Subcutaneous abdominal adipose tissue (tissue), 5 donors: ENCODE measurements around the gene CHST2.

Experiments
- H3K27ac ChIP-seq: one replicate; pipeline ENCODE4 v1.7.0; 2013; ENCODE audit warnings: low read depth, mild to moderate bottlenecking, inconsistent platforms, low read length, moderate library complexity
- H3K27me3 ChIP-seq, 5 donors: one replicate each; pipeline ENCODE4 v1.7.0; 2013; ENCODE audit warnings: low read length in 5 of 5, inconsistent platforms in 1 of 5; ENCODE audit not compliant: control insufficient read depth in 5 of 5, insufficient read depth in 4 of 5
- H3K36me3 ChIP-seq, 5 donors: one replicate each; pipeline ENCODE4 v1.7.0; 2013; ENCODE audit warnings: low read length in 5 of 5; ENCODE audit not compliant: control insufficient read depth in 5 of 5, insufficient read depth in 5 of 5
- H3K4me1 ChIP-seq, 5 donors: one replicate each; pipeline ENCODE4 v1.7.0; 2013; ENCODE audit warnings: low read length in 5 of 5, mild to moderate bottlenecking in 3 of 5, moderate library complexity in 1 of 5; ENCODE audit not compliant: control insufficient read depth in 5 of 5, insufficient read depth in 5 of 5
- H3K4me3 ChIP-seq, 5 donors: one replicate each; pipeline ENCODE4 v1.7.0; 2013; ENCODE audit warnings: low read length in 5 of 5, low read depth in 1 of 5
- H3K9ac ChIP-seq, 5 donors: one replicate each; pipeline ENCODE4 v1.7.0; 2013; ENCODE audit warnings: low read length in 5 of 5, mild to moderate bottlenecking in 4 of 5, moderate library complexity in 3 of 5
- H3K9me3 ChIP-seq, 5 donors: one replicate each; pipeline ENCODE4 v1.7.0; 2013; ENCODE audit warnings: low read length in 5 of 5; ENCODE audit not compliant: control insufficient read depth in 5 of 5
- donor health status: healthy.
- donor health status: healthy.
- donor health status: healthy.
- donor health status: healthy.
- donor health status: healthy.

The CHST2 gene

GRCh38 chr3:143172062-143172794 lies 52.7 kb downstream of the CHST2 start:
- Histone ChIP-seq H3K27me3 (no peaks in the 10 kb centered on the region), H3K27ac (no peak overlapping the region), H3K9ac (no peak overlapping the region), H3K9me3 (peaks cover 0 to 6% (median 3%) of the 10 kb centered on the region in 5 donors), H3K36me3 (no peaks in the 10 kb centered on the region), H3K4me3 (no peak overlapping the region), H3K4me1 (peaks cover 0 to 3% (median 0%) of the 10 kb centered on the region in 5 donors)

GRCh38 chr3:143172795-143173145 lies 53.2 kb downstream of the CHST2 start:
- Histone ChIP-seq H3K4me1 (peaks cover 0 to 3% (median 0%) of the 10 kb centered on the region in 5 donors), H3K9ac (no peak overlapping the region), H3K36me3 (no peaks in the 10 kb centered on the region), H3K4me3 (no peak overlapping the region), H3K9me3 (peaks cover 0 to 6% (median 3%) of the 10 kb centered on the region in 5 donors), H3K27ac (no peak overlapping the region), H3K27me3 (no peaks in the 10 kb centered on the region)

GRCh38 chr3:143173242-143173641 lies 53.7 kb downstream of the CHST2 start:
- H3K4me1 ChIP-seq: peaks cover 0 to 3% (median 0%) of the 10 kb centered on the region in 5 donors
- no peak overlapping the region for H3K9ac ChIP-seq
- no peaks in the 10 kb centered on the region for H3K36me3 ChIP-seq
- no peak overlapping the region for H3K4me3 ChIP-seq
- H3K27ac ChIP-seq: no peak overlapping the region
- no peaks in the 10 kb centered on the region for H3K27me3 ChIP-seq
- peaks cover 0 to 6% (median 3%) of the 10 kb centered on the region in 5 donors for H3K9me3 ChIP-seq
